PFSK-1 (cell line): ENCODE data around the gene ITGA11.

ENCODE experiments used
- POLR2AphosphoS5 ChIP-seq: IDR thresholded peaks from 2 replicates; pipeline ENCODE4 v1.6.1; 2012; ENCODE audit warnings: low read depth, mild to moderate bottlenecking, control low read depth, low read length, moderate library complexity
- SIN3A ChIP-seq: IDR thresholded peaks from 2 replicates; pipeline ENCODE4 v1.6.1; 2012; ENCODE audit warnings: mild to moderate bottlenecking, low read length, moderate library complexity, borderline replicate concordance; ENCODE audit not compliant: insufficient read depth

DNA sequence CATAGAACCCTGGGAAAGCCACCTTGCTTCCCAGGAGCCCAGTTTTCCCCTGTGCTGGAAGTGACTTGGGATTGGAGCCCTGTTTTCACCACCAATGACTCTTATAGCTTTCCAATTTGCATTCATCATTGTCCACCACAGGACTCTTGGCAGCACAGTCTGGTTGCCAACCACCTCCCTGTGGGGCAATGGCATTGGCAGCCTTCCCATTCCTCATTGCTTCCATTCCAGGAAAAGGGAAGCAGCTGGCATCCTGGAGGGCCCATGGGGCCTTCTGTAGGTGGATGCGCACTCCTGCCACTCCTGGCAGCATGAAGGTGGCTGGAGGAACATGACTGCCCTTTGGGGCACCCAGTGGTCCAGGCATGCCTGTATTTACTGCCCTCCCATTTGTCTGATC, 96.7 kb downstream of the ITGA11 start:
- TF ChIP-seq SIN3A: no peak
- TF ChIP-seq POLR2AphosphoS5: no peak
